Measurements from ENCODE around the gene SPON2.

GRCh38 chr4:1196421-1197183 lies 24.2 kb upstream of the SPON2 start:
- TF ChIP-seq POLR2A (IDR thresholded peaks at IDR 0.05) = no peak
- TF ChIP-seq CTCF (IDR thresholded peaks at IDR 0.05) = no peak

Measured in thyroid gland (tissue), 4 donors.